ENCODE data around the gene ANKMY2. TPM values are rescaled to one million over a fixed set of nuclear protein-coding genes. Genes with fewer than 3 reads are reported as not detected.
"Not testable (repeated sequence)": the region's sequence is repeated elsewhere in the genome, so short reads cannot be mapped to it uniquely, and the experiment has no call there.

ANKMY2 gene
- 10 to 100 TPM; 50.1 to 61.3 TPM for total RNA-seq
- 10 to 100 TPM; 43.3 to 44.0 TPM for polyA plus RNA-seq (ENCODE audit: insufficient read length in 2 of 2)
- long read RNA-seq, donor 1, transcript ANKMY2-201 (10 exons, 2,555 nt) = major isoform, 15 of 27 reads
- long read RNA-seq, donor 1, partial matches to known transcripts = 11 of 27 reads
- long read RNA-seq, donor 1, other reads (novel, unspliced or antisense) = 0 of 27 reads
- long read RNA-seq, donor 2, transcript ANKMY2-201 (10 exons, 2,555 nt) = major isoform, 5 of 5 reads
- long read RNA-seq, donor 2, partial matches to known transcripts = 0 of 5 reads
- long read RNA-seq, donor 2, other reads (novel, unspliced or antisense) = 0 of 5 reads
- long read RNA-seq, donor 3, transcript ANKMY2-201 (10 exons, 2,555 nt) = major isoform, 11 of 11 reads
- long read RNA-seq, donor 3, partial matches to known transcripts = 0 of 11 reads
- long read RNA-seq, donor 3, other reads (novel, unspliced or antisense) = 0 of 11 reads
- long read RNA-seq, donor 4, transcript ANKMY2-201 (10 exons, 2,555 nt) = major isoform, 14 of 14 reads
- long read RNA-seq, donor 4, partial matches to known transcripts = 0 of 14 reads
- long read RNA-seq, donor 4, other reads (novel, unspliced or antisense) = 0 of 14 reads

GRCh38 chr7:16645593-16646471 lies at the start of gene ANKMY2, which contains the start of gene BZW2:
TSS of gene ANKMY2 (minus strand) at chr7:16645754. CDS start at chr7:16645573, 181 bp downstream.
TSS of gene BZW2 (plus strand) at chr7:16646181. CDS start at chr7:16665444, 19,263 bp downstream.
- H3K4me3 ChIP-seq (ENCODE audit: low read depth, low read length) = peak within 1 kb of the TSS; percentile 100
- no peaks in the 10 kb centered on the region for H3K36me3 ChIP-seq (ENCODE audit: control insufficient read depth, insufficient read depth, low read length)
- H3K27me3 ChIP-seq (ENCODE audit: control insufficient read depth, insufficient read depth, low read length) = no peaks in the 10 kb centered on the region
- 0% methylated on average over 57 of the region's 73 CpGs for whole genome bisulfite sequencing (ENCODE audit: insufficient coverage)
- peak; percentile 81 to 98 (median 92) for DNase-seq (ENCODE audit: low read depth in 4 of 6, low spot score in 6 of 6)
- H3K9me3 ChIP-seq (ENCODE audit: control insufficient read depth, insufficient read depth, low read length) = no peaks in the 10 kb centered on the region
- H3K27ac ChIP-seq (ENCODE audit: low read depth, low read length) = peak within 1 kb of the TSS; percentile 96
- H3K4me1 ChIP-seq (ENCODE audit: control insufficient read depth, insufficient read depth, low read length) = peaks cover 15% of the 10 kb centered on the region

DNA sequence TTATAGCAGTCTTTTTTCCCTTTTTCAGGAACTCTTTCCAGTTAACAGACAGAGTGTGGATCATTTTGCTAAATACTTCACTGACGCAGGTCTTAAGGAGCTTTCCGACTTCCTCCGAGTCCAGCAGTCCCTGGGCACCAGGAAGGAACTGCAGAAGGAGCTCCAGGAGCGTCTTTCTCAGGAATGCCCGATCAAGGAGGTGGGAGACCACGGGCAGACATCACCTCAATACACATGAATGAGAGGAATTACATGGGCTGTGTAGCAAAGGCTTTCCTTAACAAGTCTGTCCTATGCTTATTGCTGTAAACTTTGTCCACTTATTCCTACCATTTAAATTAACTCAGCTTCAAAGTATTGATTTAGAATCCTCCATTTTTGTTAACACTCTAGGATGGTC lies 49.3 kb upstream of the ANKMY2 start:
- no peaks in the 10 kb centered on the region for H3K9me3 ChIP-seq (ENCODE audit: control insufficient read depth, insufficient read depth, low read length)
- peaks cover 10% of the 10 kb centered on the region for H3K36me3 ChIP-seq (ENCODE audit: control insufficient read depth, insufficient read depth, low read length)
- DNase-seq (ENCODE audit: low read depth in 4 of 6, low spot score in 6 of 6) = no peak
- no peak overlapping the region for H3K4me3 ChIP-seq (ENCODE audit: low read depth, low read length)
- H3K27me3 ChIP-seq (ENCODE audit: control insufficient read depth, insufficient read depth, low read length) = no peaks in the 10 kb centered on the region
- no CpG with 5 or more reads among the region's 6 CpGs for WGBS (ENCODE audit: insufficient coverage)
- no peaks in the 10 kb centered on the region for H3K4me1 ChIP-seq (ENCODE audit: control insufficient read depth, insufficient read depth, low read length)
- H3K27ac ChIP-seq (ENCODE audit: low read depth, low read length) = no peak overlapping the region

DNA sequence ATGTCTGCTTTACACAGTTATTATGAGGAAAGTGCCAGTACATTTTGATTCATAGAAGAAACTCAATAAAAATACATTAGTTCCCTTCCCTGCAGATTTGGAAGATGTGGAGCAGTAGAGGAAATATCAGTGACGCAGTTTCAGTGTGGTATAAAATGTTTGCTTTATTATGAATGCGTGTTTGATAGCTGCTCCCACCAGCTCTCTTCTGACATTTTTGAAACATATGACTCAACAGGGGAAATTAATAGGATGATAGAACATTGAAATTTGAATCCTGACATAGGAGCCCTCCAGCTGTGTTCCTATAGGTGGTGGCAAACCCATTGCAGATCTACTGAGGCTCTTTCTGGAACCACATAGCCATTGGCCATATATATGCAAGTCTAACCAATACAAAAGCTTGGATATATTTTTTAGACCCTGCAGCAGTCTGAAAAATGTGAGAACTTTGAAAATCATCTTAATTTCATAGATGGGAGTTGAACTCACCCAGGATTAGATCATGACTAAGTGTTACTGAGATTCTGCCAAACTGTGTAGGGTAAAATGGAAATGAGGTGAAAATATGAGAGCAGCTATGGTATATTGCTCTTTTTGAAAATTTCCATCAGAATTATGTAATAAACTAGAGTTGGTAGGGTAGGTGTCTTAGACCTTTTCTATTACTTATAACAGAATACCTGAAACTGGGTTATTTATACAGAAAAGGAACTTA lies 48.2 kb upstream of the ANKMY2 start:
- Histone ChIP-seq H3K27me3 (ENCODE audit: control insufficient read depth, insufficient read depth, low read length) (no peaks in the 10 kb centered on the region), H3K36me3 (ENCODE audit: control insufficient read depth, insufficient read depth, low read length) (peaks cover 10% of the 10 kb centered on the region)
- no CpG with 5 or more reads among the region's 2 CpGs for WGBS (ENCODE audit: insufficient coverage)

DNA sequence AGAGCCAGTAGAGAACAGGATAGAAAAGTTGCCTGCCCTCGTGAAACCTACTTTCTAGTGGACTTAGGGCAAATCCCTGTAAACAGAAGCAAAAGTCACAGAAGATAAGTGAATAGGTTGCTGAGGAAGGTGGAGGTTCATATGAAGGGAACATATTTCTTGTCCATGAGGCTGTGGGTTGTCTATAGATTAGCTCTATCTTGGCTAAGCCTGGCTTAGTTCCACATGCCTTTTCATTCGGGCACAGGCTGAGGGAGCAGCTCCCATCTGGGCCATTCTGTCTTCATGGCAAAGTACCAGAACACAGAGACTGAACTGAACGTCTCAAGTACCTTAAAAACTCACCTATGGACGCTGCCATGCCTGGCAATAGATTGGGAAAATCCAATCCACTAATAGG lies 45.7 kb upstream of the ANKMY2 start:
- H3K4me3 ChIP-seq (ENCODE audit: low read depth, low read length) = no peak overlapping the region
- H3K36me3 ChIP-seq (ENCODE audit: control insufficient read depth, insufficient read depth, low read length) = peaks cover 6% of the 10 kb centered on the region
- H3K27me3 ChIP-seq (ENCODE audit: control insufficient read depth, insufficient read depth, low read length) = no peaks in the 10 kb centered on the region
- 93% methylated on average over 3 of the region's 4 CpGs for WGBS (ENCODE audit: insufficient coverage)
- DNase-seq (ENCODE audit: low read depth in 4 of 6, low spot score in 6 of 6) = no peak
- no peaks in the 10 kb centered on the region for H3K4me1 ChIP-seq (ENCODE audit: control insufficient read depth, insufficient read depth, low read length)
- no peaks in the 10 kb centered on the region for H3K9me3 ChIP-seq (ENCODE audit: control insufficient read depth, insufficient read depth, low read length)
- no peak overlapping the region for H3K27ac ChIP-seq (ENCODE audit: low read depth, low read length)

More for the DNA sequence above, 48.2 kb upstream of the ANKMY2 start:
- H3K4me1 ChIP-seq (ENCODE audit: control insufficient read depth, insufficient read depth, low read length) = no peaks in the 10 kb centered on the region
- no peaks in the 10 kb centered on the region for H3K9me3 ChIP-seq (ENCODE audit: control insufficient read depth, insufficient read depth, low read length)
- H3K27ac ChIP-seq (ENCODE audit: low read depth, low read length) = no peak overlapping the region
- H3K4me3 ChIP-seq (ENCODE audit: low read depth, low read length) = no peak overlapping the region
- DNase-seq (ENCODE audit: low read depth in 4 of 6, low spot score in 6 of 6) = no peak

DNA sequence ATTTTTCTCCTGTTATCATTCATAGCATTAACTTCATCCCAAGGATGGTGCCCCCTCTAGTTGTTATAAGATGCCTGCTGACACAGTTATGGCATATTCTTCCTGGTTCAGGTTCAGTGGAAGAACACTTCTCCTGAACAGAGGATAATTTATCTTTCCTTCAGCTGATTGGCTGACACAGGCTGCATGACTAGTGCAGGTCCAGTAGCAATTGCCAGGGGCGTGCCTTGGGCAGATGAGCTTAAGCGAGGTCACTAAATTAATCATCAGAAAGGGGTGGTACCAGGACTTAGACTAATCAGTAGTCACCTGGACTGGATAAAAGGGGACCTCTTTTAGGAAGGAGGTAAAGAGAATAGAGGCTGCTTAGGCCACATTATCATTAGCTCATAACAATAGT lies 42.7 kb upstream of the ANKMY2 start:
- Histone ChIP-seq H3K4me1 (ENCODE audit: control insufficient read depth, insufficient read depth, low read length) (no peaks in the 10 kb centered on the region), H3K27ac (ENCODE audit: low read depth, low read length) (no peak overlapping the region), H3K27me3 (ENCODE audit: control insufficient read depth, insufficient read depth, low read length) (no peaks in the 10 kb centered on the region), H3K9me3 (ENCODE audit: control insufficient read depth, insufficient read depth, low read length) (no peaks in the 10 kb centered on the region), H3K4me3 (ENCODE audit: low read depth, low read length) (no peak overlapping the region), H3K36me3 (ENCODE audit: control insufficient read depth, insufficient read depth, low read length) (peaks cover 6% of the 10 kb centered on the region)
- 100% methylated on average over 2 of the region's 2 CpGs for WGBS (ENCODE audit: insufficient coverage)
- DNase-seq (ENCODE audit: low read depth in 4 of 6, low spot score in 6 of 6) = no peak

- Histone ChIP-seq H3K4me1 (ENCODE audit: control insufficient read depth, insufficient read depth, low read length) (no peaks in the 10 kb centered on the region), H3K36me3 (ENCODE audit: control insufficient read depth, insufficient read depth, low read length) (peaks cover 12% of the 10 kb centered on the region), H3K4me3 (ENCODE audit: low read depth, low read length) (no peak overlapping the region), H3K27me3 (ENCODE audit: control insufficient read depth, insufficient read depth, low read length) (no peaks in the 10 kb centered on the region), H3K9me3 (ENCODE audit: control insufficient read depth, insufficient read depth, low read length) (no peaks in the 10 kb centered on the region), H3K27ac (ENCODE audit: low read depth, low read length) (no peak overlapping the region)
- no peak for DNase-seq (ENCODE audit: low read depth in 4 of 6, low spot score in 6 of 6)
- 95% methylated on average over 2 of the region's 2 CpGs for WGBS (ENCODE audit: insufficient coverage)
Observed at GRCh38 chr7:16685535-16685934, 40.0 kb upstream of the ANKMY2 start.

GRCh38 chr7:16684935-16685334 lies 39.4 kb upstream of the ANKMY2 start:
- H3K4me3 ChIP-seq (ENCODE audit: low read depth, low read length) = no peak overlapping the region
- 83% methylated on average over 1 of the region's 2 CpGs for WGBS (ENCODE audit: insufficient coverage)
- no peaks in the 10 kb centered on the region for H3K9me3 ChIP-seq (ENCODE audit: control insufficient read depth, insufficient read depth, low read length)
- no peaks in the 10 kb centered on the region for H3K27me3 ChIP-seq (ENCODE audit: control insufficient read depth, insufficient read depth, low read length)
- no peaks in the 10 kb centered on the region for H3K4me1 ChIP-seq (ENCODE audit: control insufficient read depth, insufficient read depth, low read length)
- H3K27ac ChIP-seq (ENCODE audit: low read depth, low read length) = no peak overlapping the region
- DNase-seq (ENCODE audit: low read depth in 4 of 6, low spot score in 6 of 6) = peak in 1 of 6 donors; percentile 8
- peaks cover 12% of the 10 kb centered on the region for H3K36me3 ChIP-seq (ENCODE audit: control insufficient read depth, insufficient read depth, low read length)

GRCh38 chr7:16678645-16679566 lies 33.4 kb upstream of the ANKMY2 start:
- H3K27me3 ChIP-seq (ENCODE audit: control insufficient read depth, insufficient read depth, low read length); H3K4me3 ChIP-seq (ENCODE audit: low read depth, low read length); DNase-seq (ENCODE audit: low read depth in 4 of 6, low spot score in 6 of 6); H3K9me3 ChIP-seq (ENCODE audit: control insufficient read depth, insufficient read depth, low read length); H3K4me1 ChIP-seq (ENCODE audit: control insufficient read depth, insufficient read depth, low read length); H3K27ac ChIP-seq (ENCODE audit: low read depth, low read length): not testable (repeated sequence)
- peaks cover 18% of the 10 kb centered on the region for H3K36me3 ChIP-seq (ENCODE audit: control insufficient read depth, insufficient read depth, low read length)
- 65% methylated on average over 7 of the region's 14 CpGs for WGBS (ENCODE audit: insufficient coverage)
